Body of pancreas (tissue), 4 donors: ENCODE data around the gene RNF13.

Experiments
- CTCF ChIP-seq, 7 experiments: fragments of 450-650 bp in 4 of 7; fragments of 200-600 bp in 3 of 7; sonication (generic) in 3 of 7; IDR thresholded peaks; one replicate each; pipeline ENCODE4 v1.5.1; 2016 to 2019; ENCODE audit warnings: antibody characterized with exemption in 7 of 7
- POLR2A ChIP-seq, 3 donors: fragments of 450-650 bp; IDR thresholded peaks; one replicate each; pipeline ENCODE4 v1.6.1; 2016; ENCODE audit warnings: antibody characterized with exemption in 3 of 3, mild to moderate bottlenecking in 2 of 3

- TF ChIP-seq CTCF (IDR thresholded peaks at IDR 0.05) (no peak), POLR2A (IDR thresholded peaks at IDR 0.05) (no peak)
Observed at GRCh38 chr3:149955449-149955848, 142.4 kb downstream of the RNF13 start.
